Mammary epithelial cell (primary cell): ENCODE data around the gene LCORL.

Experiments
- CTCF ChIP-seq, 2 donors: IDR thresholded peaks in 1 of 2; conservative IDR thresholded peaks in 1 of 2; 2 replicates each; pipeline ENCODE4 v1.5.1; 2011 to 2012; ENCODE audit warnings: inconsistent platforms in 2 of 2, low read length in 2 of 2, mild to moderate bottlenecking in 2 of 2, control low read depth in 1 of 2, low read depth in 1 of 2; ENCODE audit not compliant: insufficient read depth in 1 of 2; ENCODE audit errors: extremely low read depth in 1 of 2
- EZH2 ChIP-seq: IDR thresholded peaks from 2 replicates; pipeline ENCODE4 v1.6.1; 2012; ENCODE audit warnings: low read length, inconsistent platforms, borderline replicate concordance

- TF ChIP-seq CTCF (conservative IDR thresholded peaks at IDR 0.05 in 1 of 2, IDR thresholded peaks at IDR 0.05 in 1 of 2; ENCODE audit: extremely low read depth in 1 of 2, insufficient read depth in 1 of 2, low read depth in 1 of 2, low read length in 2 of 2) (no peak), EZH2 (no peak)
Measured at GRCh38 chr4:17877661-17878060, 143.9 kb downstream of the LCORL start.
